IPS-15b (cell line): ENCODE measurements around the gene TBC1D4.

Source experiments
- H3K27me3 ChIP-seq: one replicate; pipeline ENCODE4 v1.6.1; 2013; ENCODE audit warnings: low read length; ENCODE audit not compliant: control insufficient read depth, insufficient read depth
- H3K36me3 ChIP-seq: one replicate; pipeline ENCODE4 v1.6.1; 2013; ENCODE audit warnings: low read length; ENCODE audit not compliant: control insufficient read depth, insufficient read depth
- H3K4me1 ChIP-seq: one replicate; pipeline ENCODE4 v1.6.1; 2013; ENCODE audit warnings: mild to moderate bottlenecking, low read length; ENCODE audit not compliant: control insufficient read depth, insufficient read depth
- H3K4me3 ChIP-seq: one replicate; pipeline ENCODE4 v1.5.1; 2013; ENCODE audit warnings: low read depth, low read length
- H3K9ac ChIP-seq: one replicate; pipeline ENCODE4 v1.6.1; 2013; ENCODE audit warnings: low read depth, mild to moderate bottlenecking, low read length
- H3K9me3 ChIP-seq: one replicate; pipeline ENCODE4 v1.6.1; 2013; ENCODE audit warnings: mild to moderate bottlenecking, low read length; ENCODE audit not compliant: control insufficient read depth, insufficient read depth

The TBC1D4 gene

DNA sequence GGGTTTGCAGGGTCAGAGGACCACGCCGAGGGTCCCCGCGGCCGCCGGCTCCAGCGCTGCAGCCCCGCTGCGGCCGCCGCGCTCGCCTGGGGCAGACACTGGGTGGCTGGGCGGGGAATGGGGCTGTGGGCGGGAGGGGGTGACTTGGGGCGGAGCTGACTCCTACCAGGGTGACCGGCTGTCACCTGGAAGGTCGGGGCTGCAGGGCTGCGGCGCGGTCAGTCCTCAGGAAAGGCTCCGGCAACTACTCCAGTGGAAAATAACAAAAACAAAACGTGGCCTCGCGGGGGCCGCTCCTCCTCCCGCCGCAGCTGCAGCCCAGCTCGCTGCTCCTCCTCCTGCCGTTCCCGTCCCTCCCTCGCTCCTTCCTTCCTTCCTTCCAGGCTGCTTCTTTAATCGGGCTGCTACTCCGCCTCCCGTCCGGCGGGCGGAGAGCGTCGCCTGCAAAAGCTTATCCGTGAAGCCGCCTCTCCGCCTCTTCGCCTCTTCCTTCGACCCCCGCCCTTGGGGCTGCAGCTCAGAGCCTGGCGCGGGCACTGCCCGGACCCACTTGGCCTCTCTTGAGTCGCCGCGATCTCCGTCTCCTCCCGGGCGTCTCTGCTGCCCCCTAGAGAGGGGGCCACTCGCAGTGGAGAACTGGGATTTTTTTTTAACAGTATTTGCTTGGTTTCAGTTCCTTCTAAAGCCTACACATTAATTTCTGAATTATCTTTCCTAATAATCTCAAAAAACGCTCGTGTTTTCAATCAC lies at the start of gene TBC1D4:
TBC1D4 (minus strand) TSS at position 100 of the 750 bp plus-strand sequence. CDS start 402 bp downstream, outside the sequence.
- Histone ChIP-seq H3K27me3 (peaks cover 6% of the 10 kb centered on the region), H3K9ac (peak within 1 kb of the TSS; percentile 42), H3K9me3 (no peaks in the 10 kb centered on the region), H3K4me3 (peak within 1 kb of the TSS; percentile 70), H3K36me3 (no peaks in the 10 kb centered on the region), H3K4me1 (no peaks in the 10 kb centered on the region)

DNA sequence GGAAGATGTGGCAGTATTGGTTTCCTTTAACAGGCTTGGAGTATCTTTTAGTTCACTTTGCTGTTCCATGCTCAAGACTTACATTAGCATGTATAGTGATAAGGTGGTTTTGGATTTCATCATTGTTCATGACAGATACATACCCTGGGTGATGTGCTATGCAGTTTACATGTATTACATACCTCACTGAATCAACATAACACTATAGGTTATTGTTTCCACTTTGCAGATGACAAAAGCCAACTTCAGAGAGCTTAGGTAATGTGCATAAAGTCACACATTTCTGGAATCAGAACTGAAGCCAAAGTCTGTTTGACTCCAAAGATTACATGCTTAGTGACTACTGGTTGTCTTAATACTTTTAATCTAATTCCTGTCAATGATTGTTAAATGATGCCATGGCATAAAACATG lies 48.6 kb upstream of the TBC1D4 start:
- Histone ChIP-seq H3K9ac (no peak overlapping the region), H3K4me3 (no peak overlapping the region), H3K36me3 (peaks cover 2% of the 10 kb centered on the region), H3K27me3 (no peaks in the 10 kb centered on the region), H3K9me3 (no peaks in the 10 kb centered on the region), H3K4me1 (no peaks in the 10 kb centered on the region)

- H3K27me3 ChIP-seq: no peaks in the 10 kb centered on the region
- no peaks in the 10 kb centered on the region for H3K4me1 ChIP-seq
- no peaks in the 10 kb centered on the region for H3K9me3 ChIP-seq
- H3K36me3 ChIP-seq: no peaks in the 10 kb centered on the region
- H3K9ac ChIP-seq: no peak overlapping the region
- no peak overlapping the region for H3K4me3 ChIP-seq
Measured at GRCh38 chr13:75521956-75522355, 40.0 kb upstream of the TBC1D4 start.

GRCh38 chr13:75518439-75519088 lies 36.6 kb upstream of the TBC1D4 start:
- Histone ChIP-seq H3K9me3 (no peaks in the 10 kb centered on the region), H3K9ac (no peak overlapping the region), H3K36me3 (no peaks in the 10 kb centered on the region), H3K27me3 (no peaks in the 10 kb centered on the region), H3K4me3 (no peak overlapping the region), H3K4me1 (no peaks in the 10 kb centered on the region)

DNA sequence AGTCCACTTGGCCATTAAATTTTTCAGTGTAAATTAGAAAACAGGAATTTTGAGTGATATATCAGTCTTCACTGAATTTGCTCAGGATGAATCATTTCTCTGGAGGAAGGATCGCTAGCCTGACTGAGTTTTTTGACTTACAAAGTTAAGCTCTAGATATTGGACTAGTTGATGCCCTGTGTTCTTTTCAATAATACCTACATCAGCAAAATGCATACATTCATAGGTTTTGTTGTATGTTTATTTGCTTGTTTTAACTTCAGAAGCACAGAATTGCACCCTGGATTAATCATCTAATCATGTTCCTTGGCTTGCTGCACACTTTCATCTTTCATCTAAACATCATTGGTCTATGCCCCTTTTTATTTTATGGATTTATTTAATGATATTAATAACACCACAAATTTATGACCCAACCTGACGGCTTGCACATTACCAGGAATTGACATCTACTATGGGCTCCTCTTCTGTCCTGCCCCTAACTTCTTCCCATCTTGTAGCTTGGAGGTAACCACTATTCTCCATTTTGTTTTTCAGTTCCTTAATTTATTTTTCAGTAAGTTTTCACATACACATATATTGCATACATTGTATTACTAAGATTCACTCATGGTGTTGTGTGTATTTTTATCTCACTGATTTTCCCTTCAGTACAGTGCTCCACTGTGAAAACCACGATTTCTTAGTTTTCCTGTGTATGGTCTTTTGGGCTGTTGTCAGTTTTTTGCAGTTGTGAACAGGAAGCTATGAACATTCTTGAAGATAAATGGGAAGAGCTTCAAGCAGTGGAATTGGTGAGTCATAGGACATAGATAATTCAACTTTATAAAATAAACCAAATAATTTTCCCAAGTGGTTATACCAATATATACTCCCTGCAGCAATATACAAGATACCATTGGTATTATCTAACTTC lies 32.4 kb upstream of the TBC1D4 start:
- Histone ChIP-seq H3K9me3 (no peaks in the 10 kb centered on the region), H3K4me3 (no peak overlapping the region), H3K36me3 (no peaks in the 10 kb centered on the region), H3K27me3 (no peaks in the 10 kb centered on the region), H3K4me1 (no peaks in the 10 kb centered on the region), H3K9ac (no peak overlapping the region)

DNA sequence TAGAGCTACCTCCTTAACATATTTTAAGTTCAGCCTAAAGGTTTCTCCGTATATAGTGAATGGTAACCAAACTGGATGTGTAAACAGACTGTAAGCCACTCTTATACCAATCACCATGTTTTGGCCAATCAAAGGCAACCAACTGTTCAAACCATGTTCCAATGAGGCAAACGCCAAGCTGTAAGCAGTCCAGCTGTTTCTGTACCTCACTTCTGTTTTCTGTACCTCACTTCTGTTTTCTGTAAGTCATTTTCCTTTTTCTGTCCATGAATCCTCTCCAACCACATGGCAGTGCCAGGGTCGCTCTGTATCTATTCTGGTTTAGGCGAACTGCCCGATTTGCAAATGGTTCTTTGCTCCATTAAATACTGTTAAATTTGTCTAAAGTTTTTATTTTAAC lies 31.3 kb upstream of the TBC1D4 start:
- no peaks in the 10 kb centered on the region for H3K36me3 ChIP-seq
- no peak overlapping the region for H3K9ac ChIP-seq
- H3K4me3 ChIP-seq: no peak overlapping the region
- H3K9me3 ChIP-seq: no peaks in the 10 kb centered on the region
- H3K4me1 ChIP-seq: no peaks in the 10 kb centered on the region
- no peaks in the 10 kb centered on the region for H3K27me3 ChIP-seq

- Histone ChIP-seq H3K9me3 (no peaks in the 10 kb centered on the region), H3K4me3 (no peak overlapping the region), H3K9ac (no peak overlapping the region), H3K4me1 (no peaks in the 10 kb centered on the region), H3K27me3 (no peaks in the 10 kb centered on the region), H3K36me3 (no peaks in the 10 kb centered on the region)
Measured at GRCh38 chr13:75512253-75512652, 30.3 kb upstream of the TBC1D4 start.

- Histone ChIP-seq H3K4me1 (no peaks in the 10 kb centered on the region), H3K27me3 (no peaks in the 10 kb centered on the region), H3K36me3 (no peaks in the 10 kb centered on the region), H3K9me3 (no peaks in the 10 kb centered on the region), H3K9ac (no peak overlapping the region), H3K4me3 (no peak overlapping the region)
Measured at GRCh38 chr13:75511051-75511625, 29.2 kb upstream of the TBC1D4 start.

DNA sequence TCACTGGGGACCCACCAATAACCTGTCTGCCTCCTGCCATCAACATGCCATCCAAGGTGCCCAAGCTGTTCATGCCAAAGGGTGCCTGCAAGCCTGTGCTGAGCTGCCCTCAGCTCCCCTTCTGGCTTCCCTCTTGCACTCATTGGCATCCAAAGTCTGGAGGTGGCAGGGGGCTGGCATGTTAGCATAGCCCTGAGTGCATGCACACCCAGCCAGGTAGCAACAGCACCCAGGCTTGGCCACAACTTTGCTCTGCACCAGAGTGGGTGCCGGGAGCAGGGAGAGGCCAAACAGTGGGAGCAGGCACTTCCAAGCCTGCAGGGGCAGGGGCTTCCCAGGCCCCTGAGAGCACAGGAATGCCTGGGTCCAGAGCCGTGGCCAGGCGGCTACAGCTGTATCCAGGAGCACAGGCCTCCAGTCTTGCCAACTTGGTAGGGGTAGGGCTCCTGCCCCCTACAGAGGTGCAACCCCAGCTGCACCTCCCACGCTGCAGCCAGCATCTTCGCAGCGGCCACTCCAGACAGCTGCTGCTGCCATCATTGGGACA lies 26.1 kb upstream of the TBC1D4 start:
- H3K4me1 ChIP-seq: no peaks in the 10 kb centered on the region
- H3K27me3 ChIP-seq: no peaks in the 10 kb centered on the region
- no peak overlapping the region for H3K9ac ChIP-seq
- no peaks in the 10 kb centered on the region for H3K36me3 ChIP-seq
- no peaks in the 10 kb centered on the region for H3K9me3 ChIP-seq
- H3K4me3 ChIP-seq: no peak overlapping the region

GRCh38 chr13:75507027-75508001 lies 25.3 kb upstream of the TBC1D4 start:
- no peak overlapping the region for H3K9ac ChIP-seq

More at GRCh38 chr13:75507027-75508001, 25.3 kb upstream of the TBC1D4 start:
- Histone ChIP-seq H3K4me1 (no peaks in the 10 kb centered on the region), H3K9me3 (no peaks in the 10 kb centered on the region), H3K4me3 (no peak overlapping the region), H3K27me3 (no peaks in the 10 kb centered on the region), H3K36me3 (no peaks in the 10 kb centered on the region)
